ENCODE data around the gene KIAA0319L.
"Not testable (repeated sequence)": the region's sequence is repeated elsewhere in the genome, so short reads cannot be mapped to it uniquely, and the experiment has no call there.

Gene KIAA0319L

GRCh38 chr1:35580949-35581388 lies 23.8 kb upstream of the KIAA0319L start:
- no peak for DNase-seq (ENCODE audit: low read depth)

- no peak for DNase-seq (ENCODE audit: low read depth)
Measured at GRCh38 chr1:35577071-35577998, 20.1 kb upstream of the KIAA0319L start.

- not testable (repeated sequence) for DNase-seq (ENCODE audit: low read depth)
Measured at GRCh38 chr1:35576766-35577070, 19.5 kb upstream of the KIAA0319L start.

GRCh38 chr1:35576061-35576765 lies 19.0 kb upstream of the KIAA0319L start:
- DNase-seq (ENCODE audit: low read depth) = no peak

GRCh38 chr1:35575416-35575958 lies 18.3 kb upstream of the KIAA0319L start:
- no peak for DNase-seq (ENCODE audit: low read depth)

- DNase-seq (ENCODE audit: low read depth) = no peak
Measured at GRCh38 chr1:35574655-35575415, 17.6 kb upstream of the KIAA0319L start.

GRCh38 chr1:35574125-35574654 lies 17.0 kb upstream of the KIAA0319L start:
- DNase-seq (ENCODE audit: low read depth) = no peak

- no peak for DNase-seq (ENCODE audit: low read depth)
Measured at GRCh38 chr1:35573198-35574124, 16.3 kb upstream of the KIAA0319L start, which contains the start of gene TFAP2E. TSS of gene TFAP2E (plus strand) at chr1:35573314. CDS start at chr1:35573578, 264 bp downstream.

GRCh38 chr1:35572296-35572695 lies 15.1 kb upstream of the KIAA0319L start:
- DNase-seq (ENCODE audit: low read depth) = no peak

GRCh38 chr1:35571263-35571662 lies 14.1 kb upstream of the KIAA0319L start:
- DNase-seq (ENCODE audit: low read depth) = no peak

GRCh38 chr1:35570589-35571137 lies 13.5 kb upstream of the KIAA0319L start:
- DNase-seq (ENCODE audit: low read depth) = no peak

- no peak for DNase-seq (ENCODE audit: low read depth)
Measured at GRCh38 chr1:35569936-35570335, 12.7 kb upstream of the KIAA0319L start.

GRCh38 chr1:35568975-35569395 lies 11.8 kb upstream of the KIAA0319L start:
- DNase-seq (ENCODE audit: low read depth) = peak; percentile 35

- DNase-seq (ENCODE audit: low read depth) = no peak
Measured at GRCh38 chr1:35567947-35568558, 10.8 kb upstream of the KIAA0319L start.

GRCh38 chr1:35565742-35566133 lies 8.5 kb upstream of the KIAA0319L start:
- DNase-seq (ENCODE audit: low read depth) = no peak

- DNase-seq (ENCODE audit: low read depth) = no peak
Measured at GRCh38 chr1:35564884-35565741, 7.9 kb upstream of the KIAA0319L start.

GRCh38 chr1:35564037-35564883 lies 7.1 kb upstream of the KIAA0319L start:
- peak; percentile 53 for DNase-seq (ENCODE audit: low read depth)

- no peak for DNase-seq (ENCODE audit: low read depth)
Measured at GRCh38 chr1:35563166-35563565, 6.0 kb upstream of the KIAA0319L start.
